Measurements from ENCODE around the gene GNLY.
A peak's percentile ranks its signal among the peaks of the same experiment; 100 is the strongest.
"Not testable (repeated sequence)": the region's sequence is repeated elsewhere in the genome, so short reads cannot be mapped to it uniquely, and the experiment has no call there.

The GNLY gene

DNA sequence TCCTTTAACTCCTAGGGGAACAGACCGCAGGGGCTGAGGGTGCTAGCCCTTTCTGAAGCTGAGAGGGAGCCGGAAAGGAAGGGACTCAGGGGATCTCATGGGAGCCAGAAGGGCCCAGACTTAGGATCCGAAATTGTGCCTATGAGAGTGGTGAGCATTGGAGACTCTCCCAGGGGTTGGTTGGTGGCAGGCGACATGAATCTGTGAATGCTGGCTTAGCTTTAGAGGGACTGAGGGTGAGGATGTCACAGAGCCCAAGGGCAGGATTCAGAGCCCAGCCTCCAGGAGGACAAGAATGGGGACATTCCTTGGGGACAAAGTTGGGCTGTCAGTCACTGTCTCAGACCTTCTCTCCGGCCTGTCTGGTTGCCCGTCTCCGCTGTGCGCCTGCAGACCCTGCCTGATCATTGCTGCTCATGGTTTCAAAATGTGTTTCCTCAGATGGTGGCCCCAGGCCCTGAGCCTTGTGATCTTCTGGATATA lies 17.5 kb downstream of the GNLY start:
- ATAC-seq = no peak

DNA sequence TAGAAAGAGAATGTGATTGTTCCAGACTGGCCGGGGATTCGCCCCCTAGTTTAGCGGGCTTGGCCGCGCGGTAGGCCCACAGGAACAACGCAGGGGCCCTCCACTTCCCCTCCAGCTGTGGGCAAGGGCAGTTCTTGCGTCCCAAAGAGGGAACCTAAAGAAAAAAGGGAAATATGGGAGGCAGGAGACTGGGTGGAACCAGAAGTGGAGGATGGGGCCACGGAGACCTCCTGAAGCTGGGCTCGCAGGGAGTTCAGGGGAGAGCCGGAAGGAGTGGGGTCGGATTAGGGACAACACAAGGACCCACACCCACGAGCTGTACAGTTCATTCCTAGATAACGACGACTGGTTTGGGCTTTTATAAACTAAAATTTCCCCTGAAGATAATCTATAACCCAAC lies 18.2 kb downstream of the GNLY start:
- no peak for ATAC-seq

DNA sequence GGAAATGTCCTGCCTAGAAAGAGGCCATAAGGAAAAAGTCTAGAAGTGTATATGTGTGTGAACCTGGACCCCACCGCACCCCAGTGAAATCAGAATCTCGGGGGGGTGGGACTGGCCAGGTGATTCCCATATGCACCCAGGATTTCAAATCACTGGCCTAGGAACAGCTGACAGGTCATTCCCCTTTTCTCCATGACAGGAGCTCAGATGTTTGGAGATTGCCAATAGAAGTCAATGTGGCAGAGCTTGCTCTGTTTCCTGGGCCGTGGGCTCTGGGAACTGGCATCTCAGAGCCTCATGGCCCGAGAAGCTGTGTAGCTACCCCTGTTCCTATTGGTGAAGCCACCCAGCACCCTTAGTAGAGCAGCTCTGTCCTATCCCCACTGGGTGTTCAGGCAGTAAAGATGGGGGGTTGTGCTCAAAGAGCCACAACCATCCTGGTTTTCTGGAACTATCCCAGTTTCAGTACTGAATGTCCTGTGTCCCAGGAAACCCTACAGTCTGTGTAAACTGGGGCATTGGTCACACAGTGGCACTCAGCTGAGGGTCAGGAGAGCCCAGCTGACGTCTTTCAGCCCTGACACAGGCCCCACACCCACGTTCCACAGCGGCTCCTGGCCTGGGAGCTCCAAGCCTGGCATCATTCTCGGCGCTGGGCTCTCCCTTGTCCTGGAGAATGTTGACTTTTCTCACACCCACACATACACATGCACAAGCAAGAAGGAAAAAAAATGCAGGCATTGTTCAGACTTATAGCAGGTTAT lies 18.9 kb downstream of the GNLY start:
- ATAC-seq = no peak

DNA sequence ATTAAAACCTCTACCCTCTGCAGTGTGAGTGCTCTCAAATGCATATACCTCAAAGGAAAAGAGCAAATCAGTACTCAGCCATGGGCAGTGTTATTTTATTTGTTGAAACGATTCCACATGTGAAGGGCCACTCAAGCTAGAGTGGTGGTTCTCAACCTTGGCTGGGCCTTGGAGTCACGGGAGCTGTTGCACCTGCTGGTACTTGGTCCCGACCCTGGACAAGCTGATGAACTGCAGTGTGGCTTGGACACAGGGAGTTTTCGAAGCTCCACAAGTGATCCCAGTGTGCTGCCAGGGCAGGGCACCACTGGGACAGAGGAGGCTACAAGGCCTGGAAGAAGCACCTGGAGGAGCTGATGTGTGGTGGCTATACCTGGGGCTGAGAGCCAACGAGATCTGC lies 19.7 kb downstream of the GNLY start:
- ATAC-seq = no peak

DNA sequence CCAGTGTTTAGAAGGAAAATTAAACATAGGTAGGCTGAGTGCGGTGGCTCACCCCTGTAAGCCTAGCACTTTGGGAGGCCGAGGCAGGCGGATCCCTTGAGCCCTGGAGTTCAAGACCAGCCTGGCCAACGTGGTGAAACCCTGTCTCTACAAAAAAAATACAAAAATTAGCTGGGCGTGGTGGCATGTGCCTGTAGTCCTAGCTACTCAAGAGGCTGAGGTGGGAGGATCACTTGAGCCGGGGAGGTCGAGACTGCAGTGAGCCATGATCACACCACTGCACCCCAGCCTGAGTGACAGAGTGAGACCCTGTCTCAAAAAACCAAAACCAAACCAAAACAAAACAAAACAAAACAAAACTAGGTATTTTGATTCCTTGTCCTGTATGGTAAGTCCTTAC lies 20.3 kb downstream of the GNLY start:
- ATAC-seq = not testable (repeated sequence)

DNA sequence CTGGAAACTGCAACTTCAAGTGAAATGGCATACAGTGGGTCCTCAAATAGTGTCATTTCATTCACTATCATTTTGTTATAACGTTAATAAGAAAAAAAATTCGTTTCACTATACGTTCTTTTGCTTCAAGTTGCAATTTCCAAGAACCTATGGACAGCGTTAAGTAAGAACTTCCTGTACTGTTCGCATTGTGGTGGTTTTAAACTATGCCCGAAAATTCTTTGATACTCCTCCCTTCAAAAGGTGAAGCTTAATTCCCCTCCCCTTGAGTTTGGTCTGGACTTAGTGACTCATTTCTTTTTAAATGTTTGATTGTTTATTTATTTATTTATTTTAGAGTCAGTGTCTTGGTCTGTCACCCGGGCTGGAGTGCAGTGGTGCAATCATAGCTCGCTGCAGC lies 20.7 kb downstream of the GNLY start:
- no peak for ATAC-seq

DNA sequence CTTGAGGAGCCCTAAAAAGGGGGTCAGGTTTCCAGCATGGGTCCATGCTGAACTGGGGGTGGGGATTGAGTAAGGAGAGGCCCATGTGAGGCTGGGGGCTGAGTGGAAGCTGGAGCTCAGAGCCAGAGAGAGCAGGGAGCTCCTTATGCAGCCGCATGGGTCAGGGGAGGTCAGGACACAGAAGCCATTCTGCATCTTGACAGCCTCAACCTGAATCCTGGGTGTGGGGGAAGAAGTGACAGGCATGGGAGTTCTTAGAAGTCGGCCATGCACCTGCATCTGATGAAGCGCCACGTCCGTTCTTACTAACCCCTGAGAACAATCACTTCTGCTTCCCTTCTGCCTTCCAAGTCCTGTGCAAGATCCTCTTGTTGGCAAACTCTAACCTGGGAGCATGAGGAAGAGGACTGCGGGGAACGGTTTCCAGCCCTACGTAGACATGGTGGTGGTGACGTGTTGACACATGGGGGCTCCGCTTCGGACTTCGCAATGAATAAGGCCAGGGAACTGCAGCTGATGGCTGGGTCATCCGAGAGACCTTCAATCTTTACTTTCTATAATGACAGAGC lies 22.3 kb downstream of the GNLY start:
- ATAC-seq = no peak

DNA sequence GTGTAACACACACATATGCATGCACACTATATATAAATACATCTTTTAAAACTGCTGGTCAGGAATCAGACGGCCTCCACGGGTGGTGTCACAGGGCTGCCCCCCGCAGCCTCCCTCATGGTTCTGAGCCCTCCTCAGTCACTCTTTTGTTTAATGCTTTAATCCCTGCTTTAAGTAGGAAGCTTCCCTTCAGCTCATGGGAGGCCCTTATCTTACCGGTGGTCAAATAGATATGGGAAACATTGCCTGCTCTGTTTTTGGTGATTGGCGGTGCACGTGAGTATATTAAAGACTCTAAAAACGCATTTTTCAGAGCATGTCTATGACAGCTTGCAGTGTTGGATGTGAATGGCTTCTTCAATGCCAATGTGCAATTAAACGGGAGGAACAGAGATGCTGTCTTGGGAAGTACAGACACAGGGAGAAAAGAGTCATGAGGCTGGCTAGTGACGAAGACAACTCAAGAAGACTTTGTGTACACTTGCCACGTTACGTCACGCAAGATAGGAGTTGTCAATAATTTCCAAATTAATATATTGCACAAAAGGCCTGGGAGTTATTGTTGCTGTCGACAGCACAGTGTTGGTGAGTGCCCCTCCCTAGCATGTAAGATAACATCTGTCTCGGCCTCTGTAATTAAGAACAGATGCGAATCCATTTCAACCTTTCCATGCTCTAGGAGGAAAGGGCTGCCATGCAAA lies 23.3 kb downstream of the GNLY start:
- no peak for ATAC-seq

DNA sequence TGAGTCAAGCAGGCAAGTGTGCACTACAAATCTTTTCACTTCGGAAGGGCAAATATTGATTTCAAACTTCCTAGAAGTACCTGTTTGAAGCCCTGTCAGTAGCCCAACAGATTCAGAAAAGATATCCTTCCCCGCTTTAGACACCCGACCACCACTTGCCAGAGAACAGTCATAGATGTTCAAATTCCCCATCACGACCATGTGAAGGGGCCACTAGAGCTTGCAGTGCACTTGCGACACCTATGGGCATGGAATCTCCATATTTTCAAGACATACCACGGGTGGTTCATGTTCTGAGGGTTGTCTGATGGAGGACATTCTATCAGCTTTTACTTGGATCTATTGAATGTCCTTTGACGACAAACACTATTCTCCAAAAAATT lies 23.8 kb downstream of the GNLY start:
- ATAC-seq = no peak

DNA sequence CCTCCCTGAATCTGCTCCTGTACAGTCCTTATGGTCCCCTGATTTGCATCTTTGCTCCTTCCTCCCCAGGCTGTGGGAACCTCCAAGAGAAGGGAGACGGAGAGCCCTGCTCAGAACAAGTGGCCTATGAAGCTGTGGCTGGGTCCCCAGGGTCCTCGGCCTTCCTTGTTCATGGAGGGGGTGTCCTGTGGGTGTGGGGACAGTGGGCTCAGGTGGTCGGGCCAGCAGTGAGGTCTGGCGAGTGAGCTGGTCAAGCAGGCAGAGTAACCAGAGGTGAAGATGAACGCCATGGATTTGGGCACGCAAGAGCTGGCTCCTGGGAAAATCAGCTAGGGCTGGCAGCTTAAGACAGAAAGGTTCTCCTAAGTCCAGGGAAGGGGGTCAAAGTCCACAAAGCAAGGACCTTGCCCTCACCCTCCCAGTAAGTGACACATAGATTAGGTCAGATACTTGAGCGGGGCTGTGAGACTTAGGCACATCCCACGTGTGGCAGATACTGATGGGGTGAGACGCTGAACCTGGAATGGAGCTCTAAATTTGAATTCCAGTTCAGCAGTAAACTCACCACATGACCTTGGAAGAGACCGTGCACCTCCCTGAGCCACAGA lies 24.8 kb downstream of the GNLY start:
- ATAC-seq = no peak

DNA sequence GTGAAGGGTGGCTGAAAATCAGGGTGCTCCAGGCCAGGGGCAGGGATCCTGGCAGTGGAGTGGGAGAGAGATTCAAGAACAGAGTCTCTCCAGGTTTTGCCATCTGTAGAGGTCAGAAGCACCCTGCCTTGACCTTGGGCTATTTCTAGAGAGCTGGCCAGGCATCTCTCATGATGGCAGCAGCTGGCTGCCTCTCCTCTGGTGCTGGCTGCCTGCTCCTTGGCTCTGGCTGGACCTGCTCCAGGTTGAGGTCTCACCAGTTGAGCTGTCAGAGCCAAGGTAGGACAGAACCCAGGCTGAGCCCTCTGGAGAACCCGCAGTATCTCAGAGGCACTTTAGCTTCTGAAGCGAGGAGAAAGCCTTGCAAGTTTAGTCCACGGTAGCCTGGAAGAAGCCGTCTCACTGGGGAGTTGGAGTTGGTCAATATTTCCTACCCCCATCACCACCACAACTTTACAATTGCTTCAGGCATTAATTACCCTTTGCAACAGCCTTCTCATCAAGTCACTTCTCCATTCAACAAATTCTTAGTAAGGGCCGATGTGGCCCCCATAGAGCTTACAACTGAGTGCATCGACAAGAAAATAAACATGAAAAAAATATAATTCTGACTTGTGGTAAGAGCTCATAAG lies 25.6 kb downstream of the GNLY start:
- ATAC-seq = no peak

DNA sequence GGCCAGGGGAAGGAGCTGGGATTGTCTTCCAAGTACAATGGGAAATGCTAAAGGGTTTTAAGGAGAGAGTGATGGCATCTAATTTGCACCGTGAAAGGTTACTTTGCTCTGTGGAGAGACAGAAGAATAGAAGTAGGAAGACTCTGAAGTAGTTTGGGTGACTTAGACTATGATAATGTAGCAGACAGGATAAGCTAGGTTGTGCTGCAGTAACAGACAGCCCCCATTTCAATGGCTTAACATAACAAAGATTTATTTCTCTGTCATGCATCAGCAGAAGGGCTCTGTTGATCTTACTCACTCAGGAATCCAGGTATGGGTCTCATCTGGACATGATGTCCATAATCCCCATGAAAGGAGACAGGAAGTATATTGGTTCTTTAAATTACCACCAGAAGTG lies 26.4 kb downstream of the GNLY start:
- no peak for ATAC-seq

DNA sequence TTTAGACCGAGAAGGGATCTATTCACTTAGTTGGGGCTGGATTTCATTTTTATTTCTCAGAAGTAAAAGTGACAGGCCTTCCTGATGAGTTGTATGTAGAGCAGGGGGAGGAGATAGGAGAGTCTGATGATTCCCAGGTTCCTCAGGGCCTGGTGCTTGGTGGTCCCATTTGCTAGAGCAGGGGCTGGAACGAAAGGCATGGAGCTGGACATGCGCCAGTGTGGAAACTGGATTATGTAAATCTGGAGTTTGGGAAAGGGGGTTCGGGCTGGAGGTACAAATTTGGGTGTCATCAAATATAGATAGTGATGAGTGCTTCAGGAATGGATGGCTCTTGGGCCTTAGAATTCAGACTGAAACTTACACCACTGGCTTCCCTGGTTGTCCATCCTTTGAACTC lies 27.5 kb downstream of the GNLY start:
- ATAC-seq = no peak

DNA sequence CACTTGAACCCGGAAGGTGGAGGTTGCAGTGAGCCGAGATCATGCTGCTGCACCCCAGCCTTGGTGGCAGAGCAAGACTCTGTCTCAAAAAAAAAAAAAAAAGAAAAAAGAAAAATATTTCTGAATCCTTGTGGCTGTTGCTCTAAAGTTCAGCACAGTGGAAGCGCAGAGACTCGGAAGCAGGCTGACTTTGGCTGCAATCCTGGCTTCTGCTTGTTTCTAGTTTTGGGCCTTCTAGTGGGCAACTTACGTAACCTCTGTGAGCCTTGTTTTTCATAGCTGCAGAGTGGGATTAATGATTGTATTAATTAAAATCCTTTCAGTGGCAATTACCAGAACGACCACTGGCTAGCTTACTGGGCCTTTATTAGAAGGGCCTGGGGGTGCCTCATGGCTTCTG lies 28.4 kb downstream of the GNLY start:
- ATAC-seq = no peak

DNA sequence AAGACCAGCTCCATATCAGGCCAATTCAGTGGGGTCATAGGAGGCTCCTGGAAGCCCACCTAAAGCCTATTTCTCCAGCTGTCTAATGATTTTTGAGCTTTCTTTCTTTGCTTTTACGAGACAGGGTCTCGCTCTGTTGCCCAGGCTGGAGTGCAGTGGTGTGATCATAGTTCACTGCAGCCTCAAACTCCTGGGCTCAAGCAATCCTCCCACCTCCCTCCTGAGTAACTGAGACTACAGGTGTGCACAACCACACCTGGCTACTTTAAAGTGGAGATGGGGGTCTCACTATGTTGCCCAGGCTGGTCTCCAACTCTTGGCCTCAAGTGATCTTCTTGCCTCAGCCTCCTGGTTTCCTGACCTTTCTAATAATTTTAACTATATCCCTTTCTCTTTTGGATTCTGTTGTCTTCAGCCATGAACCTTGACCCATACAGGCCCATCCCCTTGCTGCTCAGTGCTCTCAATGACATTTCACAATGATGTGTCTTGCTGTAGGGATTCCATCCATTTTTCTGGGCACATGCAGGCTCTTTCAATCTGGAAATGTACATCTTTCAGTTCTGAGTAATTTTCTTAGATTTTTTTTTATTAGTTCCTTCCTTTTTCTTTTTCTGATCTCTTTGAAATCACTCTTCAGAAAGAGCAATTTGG lies 29.7 kb downstream of the GNLY start:
- no peak for ATAC-seq

DNA sequence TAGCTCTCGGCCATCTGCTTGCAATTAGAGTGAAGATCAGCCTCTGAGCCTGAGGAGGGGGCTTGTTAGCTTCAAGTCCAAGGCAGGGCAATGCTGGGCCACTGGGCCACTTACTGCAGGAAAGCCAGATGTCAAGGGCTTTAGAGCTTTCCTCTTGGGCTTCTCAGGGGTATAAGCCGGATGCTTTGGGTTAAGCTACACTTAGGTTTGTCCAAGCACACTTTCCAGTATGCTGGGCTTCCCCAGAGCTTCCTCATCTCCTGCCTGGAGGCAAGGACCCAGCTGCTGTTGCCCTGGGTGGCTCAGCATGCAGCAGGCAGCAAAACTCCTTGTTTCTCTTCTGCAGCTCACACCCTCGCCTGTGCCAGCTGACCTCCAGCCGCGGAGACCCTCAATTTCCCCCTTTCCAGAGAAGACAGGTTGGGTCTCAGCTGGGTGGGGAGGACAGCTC lies 30.6 kb downstream of the GNLY start:
- no peak for ATAC-seq

DNA sequence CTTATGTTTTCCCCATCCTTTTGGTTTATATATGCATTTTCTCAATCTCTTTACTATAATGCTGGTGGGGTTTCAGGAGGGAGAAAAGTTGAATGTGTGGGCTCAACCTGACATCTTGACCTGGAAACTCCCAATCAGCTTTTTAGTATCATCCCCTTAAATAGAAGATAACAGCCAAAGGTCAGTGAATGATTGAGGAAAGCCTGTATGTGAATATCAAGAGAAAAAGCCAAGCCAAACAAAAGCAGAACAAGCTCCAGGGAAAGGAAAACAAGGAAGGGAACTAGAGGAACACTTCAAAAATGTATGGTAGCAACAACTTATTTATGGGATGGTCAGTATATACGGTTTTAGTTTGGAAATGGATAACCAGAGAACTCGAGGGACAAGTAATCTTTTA lies 31.3 kb downstream of the GNLY start:
- no peak for ATAC-seq

DNA sequence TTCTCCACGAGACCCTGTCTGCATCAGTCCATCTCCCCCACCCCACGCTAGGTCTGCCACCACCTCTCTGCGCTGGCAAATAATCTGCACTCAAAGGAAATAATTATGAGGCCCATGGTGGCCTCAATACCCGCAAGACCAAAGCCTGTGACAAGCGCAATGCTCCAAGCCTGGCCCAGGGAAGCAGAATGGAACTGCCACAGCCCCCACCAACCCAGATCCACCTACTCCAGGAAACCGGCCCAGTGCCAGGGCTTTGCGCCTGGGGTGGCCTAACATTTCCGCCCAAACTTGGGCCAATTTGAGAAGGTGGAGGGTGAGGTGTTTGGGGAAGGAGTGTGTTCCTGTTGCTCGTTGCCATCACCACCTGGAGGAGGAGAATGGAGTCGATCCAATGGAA lies 33.6 kb downstream of the GNLY start:
- ATAC-seq = no peak

DNA sequence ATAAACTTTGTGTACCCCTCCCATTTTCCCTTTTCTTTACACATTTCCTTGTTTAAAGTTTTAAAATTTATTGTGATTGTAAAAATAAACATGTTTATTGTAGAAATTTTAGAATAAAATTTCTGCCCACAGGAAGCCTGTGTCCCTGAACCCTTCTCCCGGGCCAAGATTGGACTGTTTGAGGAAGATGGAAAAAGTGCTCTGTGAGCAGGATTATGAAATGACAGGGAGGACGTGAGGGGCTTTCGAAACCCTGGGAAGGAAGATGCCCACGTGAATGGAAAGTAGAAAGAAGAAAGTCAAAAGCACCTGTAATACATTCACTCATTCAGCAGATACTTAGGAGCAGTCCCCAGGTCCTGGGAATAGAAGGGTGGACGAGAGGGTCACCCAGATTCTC lies 34.2 kb downstream of the GNLY start:
- ATAC-seq = no peak

DNA sequence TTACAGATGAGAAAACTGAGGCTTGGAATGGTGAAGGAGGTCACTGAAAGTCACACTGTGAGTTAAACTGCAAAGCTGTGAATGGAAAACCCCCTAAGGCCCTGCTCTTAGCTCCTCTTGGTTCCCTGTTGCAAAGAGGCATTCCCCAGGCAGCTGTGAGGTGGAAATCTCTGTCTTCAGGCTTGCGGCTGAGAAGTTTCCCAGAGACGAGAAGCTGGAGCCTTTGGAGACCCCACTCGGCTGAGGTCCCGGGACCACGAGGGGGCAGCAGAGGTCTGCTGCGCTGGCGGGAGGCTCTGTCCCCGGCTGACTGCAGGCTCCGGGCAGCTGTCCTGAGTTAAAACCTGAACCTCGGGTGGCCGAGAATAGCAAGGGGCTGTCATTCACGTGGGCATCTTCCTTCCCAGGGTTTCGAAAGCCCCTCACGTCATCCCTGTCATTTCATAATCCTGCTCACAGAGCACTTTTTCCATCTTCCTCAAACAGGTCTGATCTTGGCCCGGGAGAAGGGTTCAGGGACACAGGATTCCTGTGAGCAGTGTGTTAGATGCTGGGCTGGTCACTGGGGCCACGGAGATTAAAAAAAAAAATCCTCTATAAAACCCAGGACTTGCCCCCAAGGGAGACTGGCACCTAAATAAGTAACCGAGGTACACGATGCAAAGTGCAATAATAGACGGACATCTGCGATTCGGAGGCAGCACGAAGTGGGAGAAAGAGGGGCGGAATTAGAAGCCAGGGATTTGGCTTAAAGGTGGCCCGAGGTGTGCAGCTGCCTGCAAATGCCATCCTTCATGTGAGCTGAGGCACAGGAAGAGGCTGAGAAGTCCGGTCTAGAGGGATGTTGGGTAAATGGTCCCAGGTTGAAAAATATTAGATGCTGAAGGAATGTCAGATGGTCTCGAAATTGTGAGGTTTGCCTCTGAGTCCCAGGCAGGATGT lies 35.0 kb downstream of the GNLY start:
- peak; percentile 74 to 86 for ATAC-seq

DNA sequence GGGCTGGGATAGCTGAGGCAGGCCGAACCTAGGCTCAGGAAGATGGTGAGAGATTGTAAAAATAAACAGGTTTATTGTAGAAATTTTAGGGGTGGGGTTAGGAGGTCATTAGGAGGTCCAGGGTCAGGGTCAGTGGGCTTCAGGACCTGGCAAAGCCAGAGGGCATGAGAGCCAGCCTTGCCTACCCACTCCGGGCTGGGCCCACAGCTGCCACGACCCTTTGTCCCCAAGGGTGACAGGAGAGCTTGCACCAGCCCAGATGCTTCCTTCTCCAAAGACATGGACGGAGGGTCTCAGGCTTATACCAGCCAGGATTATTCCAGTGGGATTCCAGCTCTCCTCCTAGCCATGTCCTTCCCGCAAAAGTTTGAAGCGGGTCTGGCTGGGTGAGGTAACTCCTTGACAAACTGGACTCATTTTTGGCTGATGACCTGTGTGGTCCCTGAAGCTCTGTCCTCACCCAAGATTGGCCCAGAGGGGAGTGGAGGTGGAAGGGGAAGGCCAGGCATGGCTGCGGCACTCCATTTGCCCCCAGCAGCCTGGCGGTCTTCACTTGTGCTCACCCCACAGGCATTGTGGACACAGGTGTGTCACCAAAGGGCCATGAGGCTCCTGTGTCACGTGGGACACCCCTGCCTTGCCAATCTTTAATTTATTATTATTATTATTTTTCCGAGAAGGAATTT lies 35.8 kb downstream of the GNLY start:
- ATAC-seq = no peak
